ENCODE results near the gene PANK2. TPM values are rescaled to one million over a fixed set of nuclear protein-coding genes. Genes with fewer than 3 reads are reported as not detected.

Gene PANK2
- total and polyA plus RNA-seq, 10 donors, result 23.0 to 74.4 (median 64.3) TPM

GRCh38 chr20:3934624-3935023 lies 45.4 kb downstream of the PANK2 start:
- Histone ChIP-seq H3K4me1 (peaks cover 5 to 60% (median 35%) of the 10 kb centered on the region in 6 donors), H3K9me3 (peaks cover 0 to 21% (median 0%) of the 10 kb centered on the region in 8 donors), H3K27ac (peak overlapping the region in 7 of 8 donors; percentile 22 to 85 (median 71)), H3K27me3 (replicated peaks in 1 of 7) (no peaks in the 10 kb centered on the region), H3K4me3 (no peak overlapping the region), H3K36me3 (peaks cover 0 to 77% (median 4%) of the 10 kb centered on the region in 6 donors)
- TF ChIP-seq POLR2A (IDR thresholded peaks at IDR 0.05) (no peak), POLR2AphosphoS5 (IDR thresholded peaks at IDR 0.05) (no peak), CTCF (IDR thresholded peaks at IDR 0.05 in 8 of 11, conservative IDR thresholded peaks at IDR 0.05 in 3 of 11) (no peak)
- WGBS, 5 donors, result 78 to 89% (median 85%) methylated on average over 5 of the region's 5 CpGs
- intact Hi-C loops (cut with DNase I; ENCODE audit: low total_unique reads), result no loop called here
- no peak for DNase-seq

- intact Hi-C loops (cut with DNase I; ENCODE audit: low total_unique reads), result no loop called here
- Histone ChIP-seq H3K4me3 (no peak overlapping the region), H3K27ac (peak overlapping the region in 7 of 8 donors; percentile 7 to 85 (median 41)), H3K36me3 (peaks cover 0 to 85% (median 9%) of the 10 kb centered on the region in 6 donors), H3K9me3 (peaks cover 0 to 21% (median 0%) of the 10 kb centered on the region in 8 donors), H3K27me3 (replicated peaks in 1 of 7) (no peaks in the 10 kb centered on the region), H3K4me1 (peaks cover 5 to 52% (median 30%) of the 10 kb centered on the region in 6 donors)
- TF ChIP-seq CTCF (IDR thresholded peaks at IDR 0.05 in 8 of 11, conservative IDR thresholded peaks at IDR 0.05 in 3 of 11), result no peak
- TF ChIP-seq POLR2A (IDR thresholded peaks at IDR 0.05), result no peak
- peak in 1 of 3 donors; percentile 40 for TF ChIP-seq POLR2AphosphoS5 (IDR thresholded peaks at IDR 0.05)
- 67 to 72% (median 70%) methylated on average over 6 of the region's 6 CpGs for WGBS, 5 donors
- no peak for DNase-seq
Observed at GRCh38 chr20:3935295-3935955, 46.2 kb downstream of the PANK2 start.

GRCh38 chr20:3935956-3936340 lies 46.8 kb downstream of the PANK2 start:
- no peak for DNase-seq
- WGBS, 5 donors, result 77 to 90% (median 88%) methylated on average over 2 of the region's 2 CpGs
- Histone ChIP-seq H3K36me3 (peaks cover 0 to 90% (median 10%) of the 10 kb centered on the region in 6 donors), H3K4me3 (no peak overlapping the region), H3K27ac (peak overlapping the region in 3 of 8 donors; percentile 74 to 85 (median 85)), H3K27me3 (replicated peaks in 1 of 7) (no peaks in the 10 kb centered on the region), H3K9me3 (peaks cover 0 to 21% (median 0%) of the 10 kb centered on the region in 8 donors), H3K4me1 (peaks cover 5 to 47% (median 29%) of the 10 kb centered on the region in 6 donors)
- TF ChIP-seq CTCF (IDR thresholded peaks at IDR 0.05 in 8 of 11, conservative IDR thresholded peaks at IDR 0.05 in 3 of 11) (no peak), POLR2A (IDR thresholded peaks at IDR 0.05) (no peak), POLR2AphosphoS5 (IDR thresholded peaks at IDR 0.05) (no peak)
- intact Hi-C loops (cut with DNase I; ENCODE audit: low total_unique reads), result no loop called here

GRCh38 chr20:3937618-3938017 lies 48.4 kb downstream of the PANK2 start:
- no peak for DNase-seq
- Histone ChIP-seq H3K4me3 (no peak overlapping the region), H3K27ac (no peak overlapping the region), H3K36me3 (peaks cover 0 to 93% (median 11%) of the 10 kb centered on the region in 6 donors), H3K27me3 (replicated peaks in 1 of 7) (no peaks in the 10 kb centered on the region), H3K4me1 (peaks cover 1 to 30% (median 16%) of the 10 kb centered on the region in 6 donors), H3K9me3 (peaks cover 0 to 21% (median 0%) of the 10 kb centered on the region in 8 donors)
- 96 to 99% (median 98%) methylated on average over 3 of the region's 3 CpGs for WGBS, 5 donors
- no peak for TF ChIP-seq POLR2AphosphoS5 (IDR thresholded peaks at IDR 0.05)
- no peak for TF ChIP-seq CTCF (IDR thresholded peaks at IDR 0.05 in 8 of 11, conservative IDR thresholded peaks at IDR 0.05 in 3 of 11)
- TF ChIP-seq POLR2A (IDR thresholded peaks at IDR 0.05), result no peak
- intact Hi-C loops (cut with DNase I; ENCODE audit: low total_unique reads), result no loop called here

Data from spleen (tissue), 11 donors.